SK-N-SH treated with all-trans-retinoic acid at 6 μM for 48 hours (cell line): ENCODE measurements around the gene EXOSC1.

Source experiments
- ATAC-seq: fragments of 200-7000 bp; cut with Tn5 transposase; 3 replicates; pipeline ENCODE4 v1.9.1; 2020; ENCODE audit warnings: mild to moderate bottlenecking, moderate library complexity
- ARNTL ChIP-seq: fragments of 450-650 bp; formaldehyde crosslinking; IDR thresholded peaks from 2 replicates; pipeline ENCODE4 v1.5.0; 2020; ENCODE audit warnings: low read depth, mild to moderate bottlenecking, moderate library complexity, borderline replicate concordance
- BACH2 ChIP-seq: fragments of 250-450 bp; sonication (Bioruptor Pico); IDR thresholded peaks from 2 replicates; pipeline ENCODE4 v1.9.0; 2021; ENCODE audit warnings: mild to moderate bottlenecking, borderline replicate concordance
- CSDC2 ChIP-seq: fragments of 250-450 bp; sonication (Bioruptor Pico); IDR thresholded peaks from 2 replicates; pipeline ENCODE4 v1.5.0; 2020; ENCODE audit warnings: mild to moderate bottlenecking, moderate library complexity
- ESRRG ChIP-seq: fragments of 250-450 bp; sonication (Bioruptor Pico); IDR thresholded peaks from 2 replicates; pipeline ENCODE4 v1.6.1; 2021; ENCODE audit warnings: mild to moderate bottlenecking
- ISL1 ChIP-seq: fragments of 250-450 bp; sonication (Bioruptor Pico); IDR thresholded peaks from 2 replicates; pipeline ENCODE4 v2.1.2; 2022; ENCODE audit warnings: mild to moderate bottlenecking, moderate library complexity
- OSR1 ChIP-seq: fragments of 250-450 bp; sonication (Bioruptor Pico); IDR thresholded peaks from 2 replicates; pipeline ENCODE4 v1.8.0; 2022; ENCODE audit warnings: moderate library complexity, mild to moderate bottlenecking, inconsistent platforms
- PATZ1 ChIP-seq: fragments of 250-450 bp; sonication (Bioruptor Pico); IDR thresholded peaks from 2 replicates; pipeline ENCODE4 v1.8.0; 2020; ENCODE audit warnings: mild to moderate bottlenecking, moderate library complexity, borderline replicate concordance
- RARB ChIP-seq: fragments of 250-450 bp; sonication (Bioruptor Pico); IDR thresholded peaks from 2 replicates; pipeline ENCODE4 v1.8.0; 2021; ENCODE audit warnings: mild to moderate bottlenecking, moderate library complexity
- SNAI2 ChIP-seq: fragments of 250-450 bp; sonication (Bioruptor Pico); IDR thresholded peaks from 2 replicates; pipeline ENCODE4 v1.5.0; 2020; ENCODE audit warnings: mild to moderate bottlenecking, moderate library complexity
- TOX ChIP-seq: fragments of 250-450 bp; sonication (Bioruptor Pico); IDR thresholded peaks from 2 replicates; pipeline ENCODE4 v1.8.0; 2021; ENCODE audit warnings: mild to moderate bottlenecking, moderate library complexity, borderline replicate concordance
- ZNF70 ChIP-seq: fragments of 450-650 bp; formaldehyde crosslinking; IDR thresholded peaks from 2 replicates; pipeline ENCODE4 v1.5.0; 2020; ENCODE audit warnings: mild to moderate bottlenecking, moderate library complexity
- ZNF8 ChIP-seq: fragments of 450-650 bp; formaldehyde crosslinking; IDR thresholded peaks from 2 replicates; pipeline ENCODE4 v1.5.0; 2020; ENCODE audit warnings: mild to moderate bottlenecking, moderate library complexity

EXOSC1 gene

GRCh38 chr10:97390091-97390490 lies 55.7 kb downstream of the EXOSC1 start:
- no peak for ATAC-seq
- TF ChIP-seq ESRRG (CRISPR knock-in tag) (no peak), RARB (no peak), TOX (CRISPR knock-in tag) (no peak), BACH2 (CRISPR knock-in tag) (no peak), ARNTL (CRISPR knock-in tag) (no peak), ZNF70 (CRISPR knock-in tag) (no peak), OSR1 (CRISPR knock-in tag) (no peak), SNAI2 (no peak)

GRCh38 chr10:97388152-97388551 lies 57.7 kb downstream of the EXOSC1 start:
- TF ChIP-seq ESRRG (CRISPR knock-in tag) (no peak), OSR1 (CRISPR knock-in tag) (no peak), ARNTL (CRISPR knock-in tag) (no peak), PATZ1 (no peak), BACH2 (CRISPR knock-in tag) (no peak), ISL1 (CRISPR knock-in tag) (no peak), SNAI2 (no peak), CSDC2 (no peak), ZNF8 (CRISPR knock-in tag) (no peak)
- ATAC-seq: no peak
